Left renal pelvis (tissue), 4 donors: ENCODE data around the gene CHST11. TPM values are rescaled to one million over a fixed set of nuclear protein-coding genes. Genes with fewer than 3 reads are reported as not detected.
"Not testable (repeated sequence)": the region's sequence is repeated elsewhere in the genome, so short reads cannot be mapped to it uniquely, and the experiment has no call there.

Source experiments
- DNase-seq, 4 donors: peaks; one replicate each; pipeline ENCODE4 v3.0.0-alpha.2; 2013; ENCODE audit warnings: low read depth in 4 of 4, low spot score in 3 of 4
- polyA plus RNA-seq, 4 donors: library from polyadenylated mRNA; unstranded; fragments of 120-200 nt; gene quantifications; one replicate each; pipeline ENCODE4 v1.2.1, GENCODE V29; 2013; ENCODE audit not compliant: insufficient read length in 4 of 4

The CHST11 gene
- polyA plus RNA-seq, 4 donors: 4.1 to 7.7 (median 6.9) TPM

DNA sequence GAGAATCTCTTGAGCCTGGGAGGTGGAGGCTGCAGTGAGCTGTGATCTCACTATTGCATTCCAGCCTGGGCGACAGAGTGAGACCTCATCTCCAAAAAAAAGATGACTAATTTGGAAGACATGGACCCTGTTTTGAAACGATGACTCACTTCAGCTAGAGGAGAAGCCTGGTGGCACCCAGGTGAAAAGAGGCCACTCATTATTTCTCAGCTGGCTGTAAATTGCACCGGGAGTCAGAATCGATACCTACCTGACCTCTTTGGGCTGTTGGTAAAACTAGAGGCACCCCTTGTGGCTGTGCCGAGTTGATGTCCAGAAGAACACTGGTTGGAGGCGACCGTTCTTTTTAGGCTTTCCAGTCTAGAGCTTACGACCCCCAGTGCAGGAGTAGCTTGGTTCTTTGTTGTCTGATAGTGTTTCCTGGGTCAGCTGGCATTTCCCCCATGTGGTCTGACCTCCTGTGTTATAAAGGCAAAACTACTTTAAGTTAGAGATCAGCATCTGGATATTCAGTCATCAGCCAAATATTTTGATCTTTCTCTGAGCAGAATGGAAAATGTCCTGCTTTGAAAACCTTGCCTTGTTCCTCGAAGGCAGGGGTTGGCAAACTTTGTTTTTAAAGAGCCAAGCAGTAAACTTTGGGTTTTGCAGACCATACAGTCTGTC, 93.2 kb downstream of the CHST11 start:
- no peak for DNase-seq

DNA sequence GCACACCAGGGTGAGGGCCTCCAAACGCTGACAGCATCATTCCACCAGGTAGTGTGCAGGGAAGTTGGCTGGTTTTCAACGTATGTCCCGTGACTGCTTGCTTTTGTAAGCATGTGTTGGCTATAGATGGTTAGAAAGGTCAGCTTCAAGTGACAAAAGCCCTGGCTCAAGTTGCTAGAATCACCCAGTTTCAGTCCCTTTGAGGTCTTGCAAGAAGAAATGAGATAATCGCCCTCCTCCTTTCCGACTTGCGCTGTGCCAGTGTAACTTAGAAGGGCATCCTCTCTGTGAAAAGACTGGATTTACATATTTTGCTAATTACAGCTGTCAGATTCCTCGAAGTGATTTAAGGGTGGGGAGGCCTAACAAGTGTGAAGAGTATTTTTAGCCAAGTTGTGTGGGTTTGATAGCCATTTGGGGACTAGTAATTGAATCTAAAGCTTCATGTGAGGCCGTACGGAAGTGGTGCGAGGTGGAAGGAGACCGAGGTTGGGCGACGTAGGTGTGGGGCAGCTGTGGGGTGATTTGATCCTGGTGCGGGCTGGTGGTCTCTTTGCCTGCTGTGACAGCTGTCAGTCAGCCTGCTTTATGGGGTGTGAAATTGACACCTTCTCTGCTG, 94.7 kb downstream of the CHST11 start:
- DNase-seq: no peak

DNA sequence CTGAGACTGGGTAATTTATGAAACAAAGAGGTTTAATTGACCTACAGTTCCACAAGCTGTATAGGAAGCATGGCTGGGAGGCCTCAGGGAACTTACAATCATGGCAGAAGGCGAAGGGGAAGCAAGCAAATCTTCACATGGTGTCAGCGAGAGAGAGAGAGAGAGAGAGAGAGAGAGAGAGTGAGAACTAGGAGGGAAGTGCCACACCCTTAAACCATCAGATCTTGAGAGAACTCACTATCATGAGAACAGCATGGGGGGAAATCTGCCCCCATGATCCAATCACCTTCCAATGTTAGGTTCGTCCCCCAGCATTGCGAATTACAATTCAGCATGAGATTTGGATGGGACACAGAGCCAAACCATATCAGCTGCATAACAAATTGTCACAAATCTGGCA, 96.7 kb downstream of the CHST11 start:
- no peak for DNase-seq

DNA sequence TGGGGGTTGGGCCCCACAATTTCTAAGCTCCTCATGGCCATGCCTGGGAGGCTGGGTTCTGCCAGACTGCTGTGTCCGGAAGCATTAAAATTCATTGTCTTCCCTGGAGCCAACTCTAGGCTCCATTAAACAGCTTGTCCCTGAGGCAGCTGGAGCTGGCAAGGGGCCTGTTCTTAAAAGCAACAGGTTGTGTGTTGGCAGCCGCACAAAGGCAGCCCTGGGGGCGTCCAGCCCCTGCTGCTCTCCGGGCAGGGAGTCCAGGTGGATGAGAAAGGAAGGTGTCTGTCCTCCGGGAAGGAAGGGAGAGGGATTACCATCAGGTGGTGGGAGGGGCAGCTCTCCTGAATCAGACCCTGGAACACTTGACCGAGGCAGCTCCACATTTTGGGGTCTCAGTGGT, 98.9 kb downstream of the CHST11 start:
- no peak for DNase-seq

DNA sequence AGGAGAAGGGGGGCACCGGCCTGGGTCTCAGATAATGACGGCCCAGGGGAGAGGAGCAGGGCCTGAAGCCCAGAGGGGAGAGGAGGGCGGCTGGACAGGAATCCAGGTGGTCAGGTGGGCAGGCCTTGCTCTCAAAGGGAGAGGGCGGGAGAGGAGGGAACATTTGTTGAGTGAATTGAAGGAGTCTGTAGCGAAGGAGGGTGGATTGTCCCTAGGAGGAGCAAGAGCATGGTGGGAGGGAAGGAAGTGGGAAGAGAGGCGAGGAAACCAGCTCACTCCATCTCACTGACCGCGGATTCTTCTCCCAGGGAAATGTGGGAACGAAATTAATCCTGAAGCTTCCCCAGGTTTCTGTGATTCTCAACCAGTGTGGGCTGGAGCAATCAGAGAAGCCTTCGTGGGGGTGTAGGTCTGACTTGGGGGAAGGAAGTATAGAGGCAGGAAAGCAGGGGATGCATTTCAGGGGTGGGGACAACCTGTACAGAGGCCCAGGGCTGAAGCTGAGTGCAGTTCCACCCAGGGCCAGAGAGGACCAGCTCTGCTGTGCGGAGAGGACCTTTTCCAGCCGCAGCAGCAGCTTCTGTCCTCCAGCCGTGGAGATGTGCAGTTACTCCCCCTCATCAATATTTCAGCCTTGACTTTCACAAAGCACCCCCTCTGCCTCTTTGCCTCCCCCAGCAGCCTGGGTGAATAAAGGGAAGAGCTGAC, 100.9 kb downstream of the CHST11 start:
- DNase-seq: no peak

DNA sequence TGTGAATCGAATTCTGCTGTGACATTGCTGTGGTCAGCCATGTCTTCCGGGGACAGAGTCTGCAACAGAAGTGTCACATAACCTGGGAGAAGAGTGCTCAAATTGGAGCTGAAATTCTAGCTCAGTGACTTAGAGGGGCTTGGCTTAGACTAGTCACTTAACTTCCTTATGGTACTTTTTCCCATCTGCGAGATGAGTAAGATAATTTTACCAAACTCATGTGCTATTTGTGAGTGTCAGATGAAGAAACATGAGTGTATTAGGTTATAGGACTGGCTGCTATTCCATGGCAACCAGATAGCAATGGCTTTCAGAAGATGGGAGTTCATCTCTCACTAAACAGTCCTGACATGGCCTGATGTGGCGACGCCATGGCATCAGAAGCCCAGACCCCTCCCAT, 104.1 kb downstream of the CHST11 start:
- no peak for DNase-seq

DNA sequence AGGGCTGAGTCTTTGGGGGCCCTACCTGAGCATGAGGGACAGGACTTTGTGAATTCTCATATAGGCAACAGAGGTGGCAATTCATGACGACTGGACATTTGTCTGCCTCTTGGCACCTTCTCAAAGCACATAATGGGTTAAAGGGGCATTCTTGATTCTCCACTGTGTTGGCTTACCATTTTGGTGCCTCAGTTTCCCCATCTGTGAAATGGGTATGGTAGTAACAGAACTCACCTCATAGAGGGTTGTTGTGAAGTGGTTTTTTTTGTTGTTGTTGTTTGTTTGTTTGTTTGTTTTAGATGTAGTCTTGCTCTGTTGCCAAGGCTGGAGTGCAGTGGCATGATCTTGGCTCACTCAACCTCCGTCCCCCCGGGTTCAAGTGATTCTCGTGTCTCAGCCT, 106.0 kb downstream of the CHST11 start:
- DNase-seq: no peak

DNA sequence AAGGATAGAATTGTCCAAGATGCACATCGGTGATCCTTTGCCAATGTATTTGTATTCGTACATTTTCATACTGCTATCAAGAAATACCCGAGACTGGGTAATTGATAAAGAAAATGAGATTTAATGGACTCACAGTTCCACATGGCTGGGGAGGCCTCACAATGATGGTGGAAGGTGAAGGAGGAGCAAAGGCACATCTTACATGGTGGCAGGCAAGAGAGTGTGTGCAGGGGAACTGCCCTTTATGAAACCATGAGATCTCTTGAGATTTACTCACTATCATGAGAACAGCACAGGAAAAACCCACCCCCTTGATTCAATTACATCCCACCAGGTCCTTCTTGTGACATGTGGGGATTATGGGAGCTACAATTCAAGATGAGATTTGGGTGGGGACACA, 107.9 kb downstream of the CHST11 start:
- not testable (repeated sequence) for DNase-seq

DNA sequence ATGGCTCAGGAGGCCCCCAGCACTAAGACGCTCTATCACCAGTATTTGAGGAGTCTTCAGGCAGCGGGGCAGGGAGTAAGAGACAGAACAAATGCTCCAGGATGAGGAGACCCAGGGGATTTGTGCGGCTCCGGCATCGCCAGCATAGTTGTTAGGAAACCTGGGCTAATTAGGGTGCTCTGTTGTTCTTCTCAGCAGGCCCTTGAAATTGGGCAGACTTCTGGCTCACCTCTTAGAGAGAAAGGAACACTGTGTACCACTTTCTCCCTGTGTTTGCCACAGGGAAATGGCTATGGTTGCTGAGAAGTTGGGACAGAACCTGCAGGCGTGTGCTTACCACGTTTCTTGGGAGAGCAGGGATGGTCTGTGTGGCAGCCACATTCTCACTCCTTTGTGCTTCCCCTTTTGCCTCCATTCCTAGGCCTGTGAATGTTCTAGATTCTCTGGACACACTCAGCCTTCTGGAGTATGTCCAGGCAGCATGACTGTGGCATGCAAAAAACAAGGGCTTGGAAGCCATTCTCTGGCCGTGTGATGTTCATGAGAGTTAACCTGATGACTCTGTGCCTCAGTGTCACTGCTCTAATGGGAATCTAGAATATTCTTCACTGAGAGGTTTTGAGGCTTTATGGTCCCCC, 109.0 kb downstream of the CHST11 start:
- no peak for DNase-seq

DNA sequence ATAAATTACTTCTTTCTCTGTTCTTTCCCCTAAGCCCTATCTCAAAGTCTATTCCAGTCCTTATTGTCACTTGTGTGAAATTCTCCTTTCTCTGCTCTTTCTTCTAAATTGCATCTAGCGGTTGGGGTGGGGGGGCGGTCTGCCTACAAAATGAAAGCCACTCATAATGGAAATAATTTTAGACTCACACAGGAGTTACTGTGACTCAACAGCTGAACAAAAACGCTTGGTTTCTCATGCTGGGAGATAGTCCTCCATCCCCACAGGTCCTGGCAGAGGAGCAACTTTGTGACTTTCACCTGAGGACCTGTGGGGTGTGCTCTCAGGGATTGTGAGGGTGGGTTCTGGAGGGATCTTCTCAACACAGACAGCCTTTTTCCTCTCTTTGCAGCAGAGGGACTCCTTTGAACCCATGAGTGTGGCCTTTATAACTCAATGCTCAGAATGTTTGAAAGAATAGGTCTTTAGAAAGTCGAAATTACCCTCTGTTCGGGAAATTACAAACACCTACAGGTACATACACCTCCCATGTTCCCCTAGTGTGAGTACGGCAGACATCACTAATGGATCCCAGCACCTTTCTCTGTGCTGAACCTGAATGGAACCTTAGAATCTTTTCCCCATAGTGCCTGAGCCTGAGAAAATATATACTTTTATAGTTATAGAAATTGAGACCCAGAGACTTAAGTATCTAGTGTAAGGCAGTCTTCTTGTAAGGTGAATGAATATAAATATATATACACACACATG, 109.7 kb downstream of the CHST11 start:
- no peak for DNase-seq

DNA sequence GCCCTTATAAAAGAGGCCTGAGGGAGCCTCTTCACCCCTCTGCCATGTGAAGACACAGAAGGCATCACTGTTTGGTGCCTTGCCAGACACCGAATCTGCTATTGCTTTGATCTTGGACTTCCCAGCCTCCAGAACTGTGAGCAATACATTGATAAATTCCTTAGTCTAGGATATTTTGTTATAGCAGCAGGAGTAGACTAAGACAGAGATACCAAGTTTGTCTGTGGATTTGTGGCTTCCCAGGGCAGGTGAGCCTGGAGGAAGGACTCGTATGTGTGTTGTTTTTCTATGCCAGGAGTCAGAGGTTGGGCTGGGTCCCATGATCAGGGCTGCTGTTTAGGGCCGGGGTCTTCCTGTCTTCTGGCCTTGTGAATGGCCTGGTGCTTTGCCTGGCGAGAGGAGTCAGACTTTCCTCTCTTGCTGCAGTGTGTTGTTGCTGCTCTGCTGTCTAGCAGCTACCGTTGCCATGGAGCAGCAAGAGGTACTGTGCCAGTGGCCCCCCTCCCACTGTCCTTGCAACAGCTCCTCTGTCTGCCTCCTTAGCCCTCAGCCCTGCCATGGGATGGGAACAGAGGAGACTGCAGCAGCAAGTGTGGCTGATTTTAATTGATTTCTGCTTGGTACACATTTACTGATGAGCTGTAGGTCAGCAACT, 111.2 kb downstream of the CHST11 start:
- no peak for DNase-seq

DNA sequence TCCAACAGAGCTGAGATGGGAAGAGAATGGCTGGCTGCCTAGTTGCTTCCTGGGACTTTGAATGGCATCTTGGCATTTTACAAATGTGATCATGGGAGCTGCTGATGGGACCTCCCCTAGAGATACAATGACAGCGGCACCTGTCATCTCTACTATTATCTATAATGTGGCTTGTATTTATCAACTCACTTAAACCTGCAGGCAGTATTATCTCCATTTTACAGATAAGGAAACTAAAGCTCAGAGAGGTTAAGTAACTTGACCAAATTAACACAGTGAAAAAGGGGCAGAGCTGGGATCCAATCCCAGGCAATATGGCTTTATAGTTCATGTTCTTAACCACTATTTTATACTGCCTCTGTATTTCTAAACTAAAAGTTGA, 111.7 kb downstream of the CHST11 start:
- DNase-seq: no peak

DNA sequence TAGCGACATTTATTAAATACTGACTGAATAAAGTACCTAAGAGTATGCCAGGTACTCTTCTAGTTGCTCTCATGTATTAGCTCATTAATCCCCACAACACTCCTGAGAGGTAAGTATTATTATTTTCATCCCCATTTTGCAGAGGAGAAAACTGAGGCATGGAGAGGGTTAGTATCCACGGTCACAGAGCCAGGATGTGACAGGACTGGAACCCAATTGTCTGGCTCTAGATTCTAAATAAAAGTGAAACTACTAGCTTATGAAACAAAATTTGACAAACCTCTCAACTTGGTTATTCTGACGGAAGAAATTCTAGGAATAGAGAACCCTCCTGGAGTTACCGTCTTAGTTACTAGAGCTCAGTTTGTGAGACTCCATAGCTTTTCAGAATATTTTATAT, 112.2 kb downstream of the CHST11 start:
- DNase-seq: no peak

DNA sequence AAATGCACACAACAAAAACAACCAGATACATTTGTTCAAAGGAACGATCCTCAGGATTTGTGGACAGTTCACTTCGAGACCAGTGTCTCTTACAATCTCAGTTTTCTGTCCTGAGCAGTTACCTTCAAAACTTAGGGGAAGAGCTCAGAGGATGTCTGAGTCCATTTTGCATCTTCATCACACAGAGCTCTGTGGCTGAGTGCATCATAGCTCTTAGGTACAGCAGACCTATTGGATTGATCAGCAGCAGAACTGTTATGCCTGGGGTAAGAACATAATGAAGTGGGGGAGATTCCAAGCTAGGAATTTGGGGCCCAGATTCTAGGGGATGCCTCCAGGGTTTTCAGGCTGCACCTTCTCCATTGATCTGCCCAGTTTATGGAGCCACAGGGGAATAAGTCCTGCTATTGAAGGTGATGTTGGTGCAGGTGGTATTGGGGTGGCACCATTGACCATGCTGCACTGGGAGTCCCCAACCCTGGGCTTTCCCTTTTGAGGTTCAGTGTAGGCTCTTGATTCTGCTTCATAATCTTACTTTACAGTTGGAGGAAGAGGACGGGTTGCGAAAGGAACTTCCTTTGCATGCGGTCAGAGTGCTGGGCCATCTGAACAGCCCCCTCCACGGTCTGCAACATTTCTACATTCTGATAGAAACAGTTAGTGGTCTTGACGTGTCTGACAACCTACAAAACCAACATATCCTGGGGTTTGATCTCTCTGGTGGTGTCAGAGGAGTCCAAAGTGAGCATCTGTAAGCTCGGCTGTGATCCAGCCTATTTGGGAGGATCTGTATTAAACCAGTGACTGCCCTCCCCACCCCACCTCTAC, 112.8 kb downstream of the CHST11 start:
- no peak for DNase-seq

DNA sequence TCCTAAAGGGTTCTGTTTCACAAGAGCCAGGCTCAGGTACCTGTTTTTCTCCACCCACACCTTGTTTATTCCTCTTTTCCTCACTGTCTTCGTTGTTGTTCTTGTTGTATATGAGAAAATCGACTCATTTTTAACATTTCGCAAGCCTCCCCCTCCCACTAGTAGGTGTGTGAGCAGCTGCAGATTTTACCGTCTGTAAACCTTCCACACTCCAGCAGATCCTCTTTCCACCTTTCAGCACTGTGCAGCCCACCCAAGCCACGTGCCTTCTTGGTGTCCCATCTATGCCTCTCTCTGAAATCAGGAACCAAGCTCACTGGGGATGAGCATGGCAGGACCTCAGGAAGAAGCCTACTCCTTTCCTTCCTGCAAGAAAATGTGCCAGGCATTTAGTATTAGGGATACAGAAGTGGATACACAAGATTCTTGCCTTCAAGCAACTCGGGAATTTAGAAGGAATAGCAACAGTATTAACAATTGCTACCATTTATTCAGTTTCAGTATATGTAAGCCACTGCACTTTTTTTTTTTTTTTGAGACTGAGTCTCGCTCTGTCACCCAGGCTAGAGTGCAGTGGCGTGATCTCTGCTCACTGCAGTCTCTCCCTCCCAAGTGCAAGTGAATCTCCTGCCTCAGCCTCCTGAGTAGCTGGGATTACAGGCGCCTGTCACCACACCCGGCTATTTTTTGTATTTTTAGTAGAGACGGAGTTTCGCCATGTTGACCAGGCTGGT, 113.6 kb downstream of the CHST11 start:
- DNase-seq: no peak

DNA sequence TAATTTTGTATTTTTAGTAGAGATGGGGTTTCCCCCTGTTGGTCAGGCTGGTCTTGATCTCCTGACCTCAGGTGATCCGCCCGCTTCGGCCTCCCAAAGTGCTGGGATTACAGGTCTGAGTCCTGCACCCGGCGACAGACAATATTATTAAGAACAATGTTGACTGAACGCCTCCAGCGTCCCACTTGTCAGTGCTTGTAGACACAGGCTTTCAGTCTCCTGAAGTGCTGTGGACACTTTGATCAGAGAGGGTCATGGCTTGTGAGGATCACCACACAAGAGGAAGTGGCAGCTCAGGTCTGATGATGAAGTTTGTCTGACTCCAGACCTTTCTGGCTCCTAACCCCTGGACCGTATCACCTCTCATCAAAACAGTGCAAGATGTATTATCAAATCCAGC, 114.6 kb downstream of the CHST11 start:
- no peak for DNase-seq

DNA sequence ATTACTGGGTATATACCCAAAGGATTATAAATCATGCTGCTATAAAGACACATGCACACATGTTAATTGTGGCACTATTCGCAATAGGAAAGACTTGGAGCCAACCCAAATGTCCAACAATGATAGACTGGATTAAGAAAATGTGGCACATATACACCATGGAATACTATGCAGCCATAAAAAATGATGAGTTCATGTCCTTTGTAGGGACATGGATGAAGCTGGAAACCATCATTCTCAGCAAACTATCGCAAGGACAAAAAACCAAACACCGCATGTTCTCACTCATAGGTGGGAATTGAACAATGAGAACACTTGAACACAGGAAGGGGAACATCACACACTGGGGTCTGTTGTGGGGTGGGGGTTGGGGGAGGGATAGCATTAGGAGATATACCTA, 117.6 kb downstream of the CHST11 start:
- not testable (repeated sequence) for DNase-seq

DNA sequence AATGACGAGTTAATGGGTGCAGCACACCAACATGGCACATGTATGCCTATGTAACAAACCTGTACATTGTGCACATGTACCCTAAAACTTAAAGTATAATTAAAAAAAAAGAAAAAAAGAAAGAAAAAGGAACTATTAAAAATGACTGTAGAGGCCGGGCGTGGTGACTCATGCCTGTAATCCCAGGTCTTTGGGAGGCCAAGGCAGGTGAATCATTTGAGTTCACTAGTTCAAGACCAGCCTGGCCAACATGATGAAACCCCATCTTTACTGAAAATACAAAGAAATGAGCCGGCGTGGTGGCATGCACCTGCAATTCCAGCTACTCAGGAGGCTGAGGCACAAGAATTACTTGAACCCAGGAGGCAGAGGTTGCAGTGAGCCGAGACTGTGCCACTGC, 118.0 kb downstream of the CHST11 start:
- DNase-seq: not testable (repeated sequence)
